VCaP (cell line): ENCODE results near the gene KXD1.
A peak's percentile ranks its signal among the peaks of the same experiment; 100 is the strongest.
"Not testable (repeated sequence)": the region's sequence is repeated elsewhere in the genome, so short reads cannot be mapped to it uniquely, and the experiment has no call there.

Source experiments
- H3K27ac ChIP-seq: fragments of 450-650 bp; 2 replicates; pipeline ENCODE4 v1.5.1; 2017
- TF ChIP-seq, protein P1 (sequence below): fragments of 450-650 bp; conservative IDR thresholded peaks from 2 replicates; pipeline ENCODE4 v1.5.1; 2017; ENCODE audit warnings: mild to moderate bottlenecking, moderate library complexity

KXD1 gene

DNA sequence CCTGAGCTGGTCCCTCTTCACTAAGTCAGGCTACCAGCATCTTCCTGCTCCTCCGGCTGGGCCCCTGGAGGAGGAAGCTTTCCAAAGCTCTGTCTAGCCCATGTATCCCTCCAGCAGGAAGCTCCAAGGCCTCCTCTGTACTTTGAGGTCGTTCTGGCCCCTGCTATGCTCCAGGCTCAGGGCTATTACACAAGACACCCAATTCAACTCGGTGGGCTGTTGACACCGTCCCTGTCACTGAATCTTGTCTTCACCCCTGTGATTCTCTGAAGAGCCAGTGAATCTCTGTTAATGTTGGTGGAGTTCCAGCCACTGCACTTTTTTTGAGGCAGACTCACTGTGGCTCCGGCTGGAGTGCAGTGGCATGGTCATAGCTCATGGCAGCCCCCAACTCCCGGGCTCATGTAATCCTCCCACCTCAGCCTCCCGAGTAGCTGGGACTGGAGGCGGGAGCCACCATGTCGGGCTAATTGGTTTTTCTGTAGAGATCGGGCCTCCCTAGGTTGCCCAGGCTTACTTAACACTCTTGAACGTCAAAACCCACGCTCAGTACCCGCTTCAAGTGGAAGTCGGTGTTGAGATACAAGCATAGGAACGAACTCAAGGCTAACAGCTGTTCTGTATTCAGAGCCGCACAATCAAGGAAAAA is 30.4 kb downstream of the KXD1 start:
- TF ChIP-seq, protein P1, sequence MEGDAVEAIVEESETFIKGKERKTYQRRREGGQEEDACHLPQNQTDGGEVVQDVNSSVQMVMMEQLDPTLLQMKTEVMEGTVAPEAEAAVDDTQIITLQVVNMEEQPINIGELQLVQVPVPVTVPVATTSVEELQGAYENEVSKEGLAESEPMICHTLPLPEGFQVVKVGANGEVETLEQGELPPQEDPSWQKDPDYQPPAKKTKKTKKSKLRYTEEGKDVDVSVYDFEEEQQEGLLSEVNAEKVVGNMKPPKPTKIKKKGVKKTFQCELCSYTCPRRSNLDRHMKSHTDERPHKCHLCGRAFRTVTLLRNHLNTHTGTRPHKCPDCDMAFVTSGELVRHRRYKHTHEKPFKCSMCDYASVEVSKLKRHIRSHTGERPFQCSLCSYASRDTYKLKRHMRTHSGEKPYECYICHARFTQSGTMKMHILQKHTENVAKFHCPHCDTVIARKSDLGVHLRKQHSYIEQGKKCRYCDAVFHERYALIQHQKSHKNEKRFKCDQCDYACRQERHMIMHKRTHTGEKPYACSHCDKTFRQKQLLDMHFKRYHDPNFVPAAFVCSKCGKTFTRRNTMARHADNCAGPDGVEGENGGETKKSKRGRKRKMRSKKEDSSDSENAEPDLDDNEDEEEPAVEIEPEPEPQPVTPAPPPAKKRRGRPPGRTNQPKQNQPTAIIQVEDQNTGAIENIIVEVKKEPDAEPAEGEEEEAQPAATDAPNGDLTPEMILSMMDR: no peak
- peak overlapping the region; percentile 88 for H3K27ac ChIP-seq

DNA sequence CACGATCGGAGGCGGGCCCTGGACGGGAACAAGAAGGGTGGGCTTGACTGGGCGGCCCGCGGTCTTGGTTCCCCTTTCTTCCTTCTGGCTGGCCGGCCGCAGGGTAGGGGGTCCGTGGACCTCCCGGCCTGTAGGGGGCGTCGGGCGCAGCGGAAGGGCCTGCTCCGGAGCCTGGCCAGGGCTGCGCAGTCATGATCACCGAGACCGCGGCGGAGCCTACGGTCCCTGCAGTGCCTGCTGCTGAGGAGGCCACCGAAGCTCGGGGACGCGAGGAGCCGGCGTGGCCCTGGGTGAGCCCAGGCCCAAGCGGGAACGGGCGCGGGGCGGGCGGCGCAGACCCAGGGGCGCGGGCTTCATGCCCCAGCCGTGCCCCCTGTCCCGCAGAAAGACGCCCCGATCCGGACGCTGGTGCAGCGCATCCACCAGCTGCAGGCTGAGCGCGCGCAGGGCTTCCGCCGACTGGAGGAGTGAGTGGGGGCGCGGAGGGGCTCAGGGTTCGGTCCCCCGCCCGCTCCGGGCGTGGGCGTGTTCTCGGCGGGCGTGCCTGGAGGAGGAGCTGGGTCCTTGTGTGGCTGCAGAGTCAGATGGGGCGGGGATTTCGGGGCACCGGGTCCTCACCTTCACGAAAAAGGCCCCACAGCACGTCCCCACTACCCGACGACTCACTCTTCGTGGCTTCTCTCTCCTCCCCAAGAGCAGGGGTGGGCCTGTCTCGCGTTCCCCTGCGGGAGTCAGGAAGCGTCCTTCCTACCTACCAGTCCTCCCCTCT is 31.1 kb downstream of the KXD1 start, which contains the start of gene REX1BD:
TSS of gene REX1BD (plus strand) at position 188 of the 769 bp plus-strand sequence. CDS start at position 192, 4 bp downstream.
- peak within 1 kb of the TSS; percentile 88 for H3K27ac ChIP-seq
- TF ChIP-seq, protein P1: peak; percentile 96

DNA sequence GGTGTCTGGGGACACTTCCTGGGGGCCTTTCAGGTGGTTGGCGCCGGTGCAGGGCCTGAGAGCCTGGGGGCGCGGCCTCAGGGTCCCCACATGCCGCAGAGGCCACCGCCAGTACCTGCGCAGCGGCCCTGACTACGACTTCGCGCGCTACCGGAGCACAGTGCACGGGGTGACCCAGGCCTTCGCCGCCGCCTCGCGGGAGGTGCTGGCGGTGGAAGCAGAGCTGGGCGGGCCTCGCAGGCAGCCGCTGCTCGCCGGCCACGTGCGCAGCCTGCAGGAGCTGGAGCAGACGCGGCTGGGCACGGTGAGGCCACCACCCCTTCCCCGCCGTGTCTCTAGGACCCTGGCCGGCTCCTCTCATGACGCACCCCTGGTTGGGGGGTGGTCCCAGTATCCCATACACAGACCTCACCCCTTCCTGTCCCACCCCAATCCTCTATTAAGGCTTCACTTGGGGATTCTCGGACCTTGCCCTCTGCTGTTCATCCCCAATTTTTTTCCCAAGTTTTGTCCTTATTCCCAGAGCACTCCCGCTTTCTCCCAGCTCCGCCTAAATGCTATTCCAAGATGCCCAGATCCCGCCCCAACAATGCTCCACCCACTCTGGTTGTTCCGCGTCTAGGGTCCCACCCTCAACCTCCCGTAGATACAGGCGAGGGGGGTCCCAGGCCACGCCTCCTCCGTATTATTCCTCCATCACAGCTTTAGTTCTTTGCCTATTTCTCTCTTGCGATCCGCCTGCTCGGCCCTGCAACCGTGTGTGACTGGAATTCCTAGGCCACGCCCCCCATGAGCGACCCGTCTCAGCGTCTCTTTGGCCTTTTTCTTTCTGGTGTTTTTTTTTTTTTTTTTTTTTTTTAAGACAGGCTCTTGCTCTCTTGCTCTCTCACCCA is 32.0 kb downstream of the KXD1 start:
- TF ChIP-seq, protein P1: no peak
- H3K27ac ChIP-seq: peak overlapping the region; percentile 88

DNA sequence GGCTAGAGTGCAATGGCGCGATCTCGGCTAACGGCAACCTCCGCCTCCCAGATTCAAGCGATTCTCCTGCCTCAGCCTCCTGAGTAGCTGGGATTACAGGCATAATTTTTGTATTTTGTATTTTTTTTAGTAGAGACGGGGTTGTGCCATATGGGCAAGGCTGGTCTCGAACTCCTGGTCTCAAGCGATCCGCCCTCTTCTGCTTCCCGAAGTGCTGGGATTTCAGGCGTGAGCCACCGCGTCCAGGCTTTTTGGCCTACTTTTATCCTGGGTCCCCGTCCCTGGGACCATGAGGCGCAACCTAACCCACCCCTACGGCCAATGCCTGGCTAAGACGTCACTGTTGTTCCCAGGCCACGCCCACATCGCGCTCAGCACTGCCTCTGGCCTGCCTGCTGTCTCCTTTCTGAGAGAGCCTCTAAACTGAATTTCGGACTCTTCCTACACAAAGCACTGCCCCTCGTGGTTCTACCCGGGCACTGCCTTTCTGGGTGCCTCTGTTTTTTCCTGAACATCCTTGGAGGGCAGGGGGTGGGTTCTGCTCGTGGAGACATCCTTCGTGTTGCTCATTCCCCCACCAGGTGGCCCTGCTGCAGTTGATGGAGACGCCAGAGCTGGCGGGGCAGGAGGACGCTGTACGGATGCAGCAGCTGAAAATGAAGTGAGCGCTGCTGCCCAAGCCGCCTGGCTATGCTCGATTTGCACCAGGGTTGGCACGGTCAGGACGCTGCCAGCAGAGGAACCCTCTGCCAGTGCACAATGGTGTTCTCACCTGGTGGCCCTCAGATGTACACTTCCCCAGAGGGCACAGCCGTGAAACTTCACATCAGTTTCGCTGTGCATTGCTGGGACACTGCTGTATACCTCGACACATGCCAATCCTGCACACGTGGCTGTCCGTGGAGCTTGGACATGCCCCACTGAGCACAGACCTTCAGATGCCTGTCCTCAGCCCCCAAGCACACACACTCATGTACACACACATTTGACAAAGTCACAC is 32.9 kb downstream of the KXD1 start:
- TF ChIP-seq, protein P1: no peak
- no peak overlapping the region for H3K27ac ChIP-seq

DNA sequence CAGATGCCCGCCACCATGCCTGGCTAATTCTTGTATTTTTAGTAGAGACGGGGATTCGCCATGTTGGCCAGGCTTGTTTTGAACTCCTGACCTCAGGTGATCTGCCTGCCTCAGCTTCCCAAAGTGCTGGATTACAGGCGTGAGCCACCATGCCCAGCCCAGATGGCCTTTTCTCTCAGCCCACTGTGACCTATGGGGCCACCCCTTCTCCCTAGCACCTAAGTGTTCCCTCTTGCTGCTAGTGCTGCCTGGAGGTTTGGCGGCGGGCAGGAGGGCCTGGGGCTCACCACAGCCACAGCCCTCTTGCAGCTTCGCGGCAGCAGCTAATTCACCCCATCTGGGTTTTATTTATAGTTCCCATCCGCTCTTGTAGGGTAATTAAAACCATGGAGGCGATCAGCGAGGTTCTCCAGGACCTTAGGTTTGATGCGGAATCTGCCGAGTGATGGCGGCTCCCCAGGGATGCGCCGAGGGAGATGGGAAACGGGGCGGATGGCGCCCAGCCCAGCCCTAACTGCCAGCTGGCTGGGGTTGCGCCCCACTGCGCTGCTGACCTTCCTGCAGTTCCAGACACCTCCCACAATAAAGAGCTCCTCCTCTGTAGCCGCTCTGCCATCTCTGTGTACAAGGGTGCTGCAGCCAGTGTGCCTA is 34.2 kb downstream of the KXD1 start:
- no peak overlapping the region for H3K27ac ChIP-seq
- TF ChIP-seq, protein P1: no peak

DNA sequence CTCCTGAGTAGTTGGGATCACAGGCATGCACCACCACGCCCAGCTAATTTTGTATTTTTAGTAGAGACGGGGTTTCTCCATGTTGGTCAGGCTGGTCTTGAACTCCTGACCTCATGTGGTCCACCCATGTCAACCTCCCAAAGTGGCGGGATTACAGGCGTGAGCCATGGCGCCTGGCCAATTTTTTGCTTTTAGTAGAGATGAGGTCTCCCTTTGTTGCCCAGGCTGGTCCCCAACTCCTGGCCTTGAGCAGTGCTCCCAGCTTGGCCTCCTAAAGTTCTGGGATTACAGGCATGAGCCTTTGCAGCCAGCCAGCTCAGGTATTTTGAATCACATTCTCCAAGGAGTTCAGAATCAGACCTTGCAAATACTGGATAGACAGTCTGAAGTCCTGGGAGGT is 35.1 kb downstream of the KXD1 start:
- not testable (repeated sequence) for H3K27ac ChIP-seq
